ENCODE measurements around the gene DNAH17.

DNA sequence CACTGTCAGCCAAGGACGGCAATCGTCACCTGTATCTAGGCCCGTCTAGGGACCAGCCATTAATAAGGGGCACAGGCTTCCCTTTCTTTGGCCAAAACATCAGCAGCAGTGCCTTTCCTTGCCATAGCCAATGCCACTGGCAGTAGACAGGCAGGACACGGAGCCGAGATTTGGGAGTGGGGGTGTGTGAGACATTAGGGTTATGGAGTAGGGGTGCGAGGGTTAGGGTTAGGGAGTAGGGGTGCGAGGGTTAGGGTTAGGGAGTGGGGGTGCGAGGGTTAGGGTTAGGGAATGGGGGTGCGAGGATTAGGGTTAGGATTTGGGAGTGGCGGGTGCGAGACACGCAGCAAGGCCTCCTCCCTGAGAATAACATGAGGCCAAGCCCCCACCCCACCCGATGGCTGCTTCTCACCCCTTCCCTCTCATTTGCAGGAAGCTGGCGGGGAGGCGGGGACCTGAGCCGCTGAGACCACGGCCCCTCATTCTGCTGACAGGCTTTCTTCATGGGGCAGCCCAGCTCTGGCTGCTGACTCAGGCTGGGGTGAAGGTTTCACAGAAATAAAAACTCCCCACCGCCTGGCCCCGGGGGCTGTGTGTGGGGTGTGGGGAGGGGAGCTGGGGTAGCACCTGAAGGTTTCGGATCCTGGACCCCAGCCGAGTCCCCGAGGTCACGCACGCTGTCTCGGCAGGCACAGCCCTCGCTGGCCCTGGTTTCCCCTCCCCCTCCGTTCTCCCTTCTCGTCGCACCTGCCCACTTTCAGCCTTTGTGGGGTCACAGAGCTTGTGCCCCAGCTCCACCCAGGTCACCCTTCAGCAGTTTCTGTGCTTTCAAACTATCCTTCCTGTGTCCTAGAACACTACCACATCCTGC lies 104.9 kb downstream of the DNAH17 start:
- TF ChIP-seq, protein P1, sequence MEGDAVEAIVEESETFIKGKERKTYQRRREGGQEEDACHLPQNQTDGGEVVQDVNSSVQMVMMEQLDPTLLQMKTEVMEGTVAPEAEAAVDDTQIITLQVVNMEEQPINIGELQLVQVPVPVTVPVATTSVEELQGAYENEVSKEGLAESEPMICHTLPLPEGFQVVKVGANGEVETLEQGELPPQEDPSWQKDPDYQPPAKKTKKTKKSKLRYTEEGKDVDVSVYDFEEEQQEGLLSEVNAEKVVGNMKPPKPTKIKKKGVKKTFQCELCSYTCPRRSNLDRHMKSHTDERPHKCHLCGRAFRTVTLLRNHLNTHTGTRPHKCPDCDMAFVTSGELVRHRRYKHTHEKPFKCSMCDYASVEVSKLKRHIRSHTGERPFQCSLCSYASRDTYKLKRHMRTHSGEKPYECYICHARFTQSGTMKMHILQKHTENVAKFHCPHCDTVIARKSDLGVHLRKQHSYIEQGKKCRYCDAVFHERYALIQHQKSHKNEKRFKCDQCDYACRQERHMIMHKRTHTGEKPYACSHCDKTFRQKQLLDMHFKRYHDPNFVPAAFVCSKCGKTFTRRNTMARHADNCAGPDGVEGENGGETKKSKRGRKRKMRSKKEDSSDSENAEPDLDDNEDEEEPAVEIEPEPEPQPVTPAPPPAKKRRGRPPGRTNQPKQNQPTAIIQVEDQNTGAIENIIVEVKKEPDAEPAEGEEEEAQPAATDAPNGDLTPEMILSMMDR (IDR thresholded peaks at IDR 0.05), result no peak
- TF ChIP-seq POLR2A (IDR thresholded peaks at IDR 0.05), result no peak

Data from lower leg skin (tissue), 3 donors.